ENCODE data around the gene FHDC1.

GRCh38 chr4:152959080-152959479, 23.0 kb downstream of the FHDC1 start:
- TF ChIP-seq ELF4 (IDR thresholded peaks at IDR 0.05) (no peak), FOXA1 (IDR thresholded peaks at IDR 0.05) (no peak), HDGF (IDR thresholded peaks at IDR 0.05; ENCODE audit: borderline replicate concordance) (no peak), LEF1 (IDR thresholded peaks at IDR 0.05; ENCODE audit: borderline replicate concordance) (no peak), ZNF384 (IDR thresholded peaks at IDR 0.05) (no peak), FOXK2 (IDR thresholded peaks at IDR 0.05) (no peak), CTBP1 (IDR thresholded peaks at IDR 0.05; ENCODE audit: borderline replicate concordance) (no peak), PKNOX1 (IDR thresholded peaks at IDR 0.05) (no peak), L3MBTL2 (conservative IDR thresholded peaks at IDR 0.05) (no peak), FOXM1 (IDR thresholded peaks at IDR 0.05; ENCODE audit: borderline replicate concordance) (no peak)

Data from HEK293T (cell line).